MG63 (cell line): ENCODE measurements around the gene S100G. TPM values are rescaled to one million over a fixed set of nuclear protein-coding genes. Genes with fewer than 3 reads are reported as not detected.

Experiments
- DNase-seq: peaks from one replicate; pipeline ENCODE4 v3.0.0-alpha.2; 2020
- H3K27me3 ChIP-seq: fragments of 250-450 bp; sonication (Bioruptor Pico); 2 replicates; pipeline ENCODE4 v1.5.1; 2020; ENCODE audit warnings: mild to moderate bottlenecking, moderate library complexity
- H3K36me3 ChIP-seq: fragments of 250-450 bp; sonication (Bioruptor Pico); 2 replicates; pipeline ENCODE4 v1.5.1; 2020; ENCODE audit warnings: mild to moderate bottlenecking, moderate library complexity
- H3K4me3 ChIP-seq: fragments of 250-450 bp; sonication (Bioruptor Pico); 2 replicates; pipeline ENCODE4 v1.5.1; 2020; ENCODE audit warnings: mild to moderate bottlenecking, moderate library complexity
- H3K9me3 ChIP-seq: fragments of 250-450 bp; sonication (Bioruptor Pico); 2 replicates; pipeline ENCODE4 v1.5.1; 2020; ENCODE audit warnings: mild to moderate bottlenecking, moderate library complexity
- total RNA-seq: library from RNA; depleted of rRNA; stranded (reverse); fragments of >200 nt; shearing (Covaris generic); gene quantifications from 2 replicates; pipeline ENCODE4 v1.2.3, GENCODE V29; 2014; ENCODE audit warnings: low replicate concordance; rRNA removed

The S100G gene
- total RNA-seq, 1 experiment from 2014 or later = not detected

- peaks cover 5% of the 10 kb centered on the region; the same call in 1 of the 2 replicates for H3K36me3 ChIP-seq
- H3K27me3 ChIP-seq = no peaks in the 10 kb centered on the region
- no peaks in the 10 kb centered on the region for H3K9me3 ChIP-seq
- DNase-seq = no peak
- H3K4me3 ChIP-seq = no peak overlapping the region
Measured at GRCh38 chrX:16678689-16679088, 28.7 kb downstream of the S100G start.

- DNase-seq = no peak
Measured at GRCh38 chrX:16683007-16683664, 33.2 kb downstream of the S100G start.

GRCh38 chrX:16687514-16687913 lies 37.6 kb downstream of the S100G start:
- no peaks in the 10 kb centered on the region for H3K27me3 ChIP-seq
- DNase-seq = no peak
- no peak overlapping the region for H3K4me3 ChIP-seq
- no peaks in the 10 kb centered on the region for H3K9me3 ChIP-seq
- peaks cover 2% of the 10 kb centered on the region; the same call in 1 of the 2 replicates for H3K36me3 ChIP-seq

More at GRCh38 chrX:16683007-16683664, 33.2 kb downstream of the S100G start:
- no peaks in the 10 kb centered on the region for H3K9me3 ChIP-seq
- peaks cover 4% of the 10 kb centered on the region for H3K36me3 ChIP-seq
- no peaks in the 10 kb centered on the region for H3K27me3 ChIP-seq
- no peak overlapping the region for H3K4me3 ChIP-seq

DNA sequence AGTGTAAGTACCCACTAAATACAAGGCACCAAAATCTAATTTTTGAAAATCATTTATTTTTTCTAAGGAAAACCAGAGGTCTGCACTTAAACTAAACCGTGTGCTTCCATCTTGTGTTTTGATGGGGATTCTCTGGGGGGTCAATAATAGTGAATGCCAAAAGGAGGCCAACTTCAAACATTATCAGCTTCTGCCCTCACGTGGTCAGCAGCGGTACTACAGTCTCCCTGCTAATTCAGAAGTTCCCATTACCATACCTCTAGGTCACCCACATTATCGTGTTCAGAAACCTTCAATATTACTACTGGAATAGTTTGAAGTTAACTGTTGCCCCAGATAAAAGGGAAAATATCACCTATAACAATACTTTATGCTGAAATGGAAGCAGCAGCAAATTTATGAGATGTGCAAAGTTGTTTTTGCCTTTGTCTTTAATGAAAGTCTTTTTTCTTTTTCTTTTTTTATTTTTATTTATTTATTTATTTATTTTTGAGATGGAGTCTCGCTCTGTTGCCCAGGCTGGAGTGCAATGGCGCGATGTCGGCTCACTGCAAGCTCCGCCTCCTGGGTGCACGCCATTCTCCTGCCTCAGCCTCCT lies 45.2 kb downstream of the S100G start:
- Histone ChIP-seq H3K9me3 (no peaks in the 10 kb centered on the region), H3K27me3 (no peaks in the 10 kb centered on the region), H3K36me3 (no peaks in the 10 kb centered on the region; the same call in 1 of the 2 replicates), H3K4me3 (no peak overlapping the region)
- DNase-seq = peak; percentile 17

DNA sequence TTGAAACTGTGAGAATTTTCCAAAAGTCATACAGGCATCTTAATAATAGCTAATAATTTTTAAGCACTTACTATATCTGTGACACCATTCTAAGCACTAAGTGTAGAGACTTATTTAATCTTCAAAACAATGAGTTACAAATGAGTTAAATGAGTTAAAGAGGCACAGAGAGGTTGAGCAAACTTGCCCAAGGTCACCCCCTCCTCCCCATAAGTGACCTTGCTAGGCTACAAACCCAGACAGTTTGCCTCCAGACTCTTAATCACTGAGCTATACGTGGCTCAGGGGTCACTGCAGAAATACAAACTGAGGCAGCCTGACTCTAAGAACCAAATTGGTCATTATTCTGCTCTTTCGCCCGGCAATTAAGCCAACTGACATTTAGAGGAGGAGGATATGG lies 47.0 kb downstream of the S100G start:
- Histone ChIP-seq H3K4me3 (no peak overlapping the region), H3K9me3 (no peaks in the 10 kb centered on the region), H3K36me3 (no peaks in the 10 kb centered on the region; the same call in 1 of the 2 replicates), H3K27me3 (no peaks in the 10 kb centered on the region)
- no peak for DNase-seq

DNA sequence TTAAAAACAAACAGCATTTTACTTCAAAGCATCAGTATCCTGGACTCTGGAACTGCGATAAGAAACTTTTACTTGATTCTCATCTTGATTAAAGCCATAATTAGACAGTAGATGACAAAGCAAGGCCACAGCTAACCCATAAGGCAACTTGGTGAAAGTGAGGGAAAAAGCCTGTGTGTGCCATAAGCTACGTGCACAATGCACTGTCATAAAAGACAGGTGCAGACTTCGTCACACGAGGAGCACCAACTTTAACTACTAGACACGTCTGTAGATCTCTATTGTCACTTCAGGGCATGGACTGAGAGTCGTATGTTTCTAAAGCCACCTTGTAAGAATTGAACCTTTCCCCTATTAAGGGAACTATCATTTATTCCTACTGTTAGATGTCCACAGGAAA lies 49.4 kb downstream of the S100G start:
- Histone ChIP-seq H3K36me3 (no peaks in the 10 kb centered on the region; the same call in 1 of the 2 replicates), H3K27me3 (no peaks in the 10 kb centered on the region), H3K9me3 (no peaks in the 10 kb centered on the region), H3K4me3 (no peak overlapping the region)
- no peak for DNase-seq

- no peaks in the 10 kb centered on the region for H3K9me3 ChIP-seq
- no peak for DNase-seq
- no peaks in the 10 kb centered on the region for H3K27me3 ChIP-seq
Measured at GRCh38 chrX:16700734-16701133, 50.8 kb downstream of the S100G start.

GRCh38 chrX:16702700-16703599 lies 53.0 kb downstream of the S100G start:
- no peak for DNase-seq
- Histone ChIP-seq H3K36me3 (no peaks in the 10 kb centered on the region), H3K4me3 (no peak overlapping the region), H3K27me3 (no peaks in the 10 kb centered on the region), H3K9me3 (no peaks in the 10 kb centered on the region)

More at GRCh38 chrX:16700734-16701133, 50.8 kb downstream of the S100G start:
- no peaks in the 10 kb centered on the region for H3K36me3 ChIP-seq
- no peak overlapping the region for H3K4me3 ChIP-seq

Other genes with a start within 250 kb of the S100G start
- 9.2 and 13.2 TPM in 2 replicates for gene CTPS2, start 62.5 kb downstream of the S100G start, total RNA-seq
- 26.6 and 34.1 TPM in 2 replicates for gene SYAP1, start 69.5 kb downstream of the S100G start, total RNA-seq
- 8.6 and 12.7 TPM in 2 replicates for gene TXLNG, start 136.3 kb downstream of the S100G start, total RNA-seq
- gene RBBP7, start 220.2 kb downstream of the S100G start, total RNA-seq = 167 and 233 TPM in 2 replicates